ENCODE data around the gene DHDH. TPM values are rescaled to one million over a fixed set of nuclear protein-coding genes. Genes with fewer than 3 reads are reported as not detected.

DHDH gene
- total RNA-seq, 1 donor = 0.36 TPM

GRCh38 chr19:48950159-48950558, 16.7 kb downstream of the DHDH start:
- H3K9me3 ChIP-seq (ENCODE audit: low read depth, low read length) = peaks cover 3% of the 10 kb centered on the region
- no peak for TF ChIP-seq CTCF (IDR thresholded peaks at IDR 0.05; ENCODE audit: extremely low read depth, low read depth, low read length)
- no peaks in the 10 kb centered on the region for H4K20me1 ChIP-seq (ENCODE audit: insufficient read depth, low read length)
- no peaks in the 10 kb centered on the region for H3K27me3 ChIP-seq (ENCODE audit: insufficient read depth, low read length)
- no peak overlapping the region for H3K4me2 ChIP-seq (ENCODE audit: insufficient read depth, low read length)
- no peaks in the 10 kb centered on the region for H3K36me3 ChIP-seq (ENCODE audit: insufficient read depth, low read length)
- peaks cover 4% of the 10 kb centered on the region for H3K4me1 ChIP-seq (ENCODE audit: insufficient read depth, low read length)
- DNase-seq (ENCODE audit: insufficient read length, low spot score, missing footprints) = no peak
- H3K27ac ChIP-seq (ENCODE audit: low read depth, low read length) = no peak overlapping the region
- H3K4me3 ChIP-seq (ENCODE audit: insufficient read depth, low read length) = no peak overlapping the region
- no peak overlapping the region for H2AFZ ChIP-seq (ENCODE audit: low read length)
- peaks cover 9% of the 10 kb centered on the region for H3K79me2 ChIP-seq (ENCODE audit: insufficient read depth, low read length)

- Histone ChIP-seq H3K27ac (ENCODE audit: low read depth, low read length) (no peak overlapping the region), H3K36me3 (ENCODE audit: insufficient read depth, low read length) (peaks cover under 1% of the 10 kb centered on the region), H4K20me1 (ENCODE audit: insufficient read depth, low read length) (no peaks in the 10 kb centered on the region), H3K4me2 (ENCODE audit: insufficient read depth, low read length) (no peak overlapping the region), H3K79me2 (ENCODE audit: insufficient read depth, low read length) (peaks cover 18% of the 10 kb centered on the region), H3K4me3 (ENCODE audit: insufficient read depth, low read length) (no peak overlapping the region), H3K9me3 (ENCODE audit: low read depth, low read length) (peaks cover 3% of the 10 kb centered on the region), H2AFZ (ENCODE audit: low read length) (no peak overlapping the region), H3K27me3 (ENCODE audit: insufficient read depth, low read length) (no peaks in the 10 kb centered on the region), H3K4me1 (ENCODE audit: insufficient read depth, low read length) (peaks cover 12% of the 10 kb centered on the region)
- no peak for TF ChIP-seq CTCF (IDR thresholded peaks at IDR 0.05; ENCODE audit: extremely low read depth, low read depth, low read length)
- peak; percentile 61 for DNase-seq (ENCODE audit: insufficient read length, low spot score, missing footprints)
Measured at GRCh38 chr19:48950830-48951519, 17.5 kb downstream of the DHDH start.

GRCh38 chr19:48953141-48953540, 19.6 kb downstream of the DHDH start:
- no peak for TF ChIP-seq CTCF (IDR thresholded peaks at IDR 0.05; ENCODE audit: extremely low read depth, low read depth, low read length)
- no peak for DNase-seq (ENCODE audit: insufficient read length, low spot score, missing footprints)
- Histone ChIP-seq H3K79me2 (ENCODE audit: insufficient read depth, low read length) (peaks cover 32% of the 10 kb centered on the region), H3K4me1 (ENCODE audit: insufficient read depth, low read length) (peaks cover 17% of the 10 kb centered on the region), H3K9me3 (ENCODE audit: low read depth, low read length) (no peaks in the 10 kb centered on the region), H4K20me1 (ENCODE audit: insufficient read depth, low read length) (no peaks in the 10 kb centered on the region), H2AFZ (ENCODE audit: low read length) (no peak overlapping the region), H3K36me3 (ENCODE audit: insufficient read depth, low read length) (peaks cover 18% of the 10 kb centered on the region), H3K27ac (ENCODE audit: low read depth, low read length) (no peak overlapping the region), H3K4me3 (ENCODE audit: insufficient read depth, low read length) (no peak overlapping the region), H3K4me2 (ENCODE audit: insufficient read depth, low read length) (no peak overlapping the region), H3K27me3 (ENCODE audit: insufficient read depth, low read length) (no peaks in the 10 kb centered on the region)

- Histone ChIP-seq H3K27me3 (ENCODE audit: insufficient read depth, low read length) (no peaks in the 10 kb centered on the region), H4K20me1 (ENCODE audit: insufficient read depth, low read length) (no peaks in the 10 kb centered on the region), H3K36me3 (ENCODE audit: insufficient read depth, low read length) (peaks cover 21% of the 10 kb centered on the region), H3K27ac (ENCODE audit: low read depth, low read length) (peak overlapping the region; percentile 89), H3K9me3 (ENCODE audit: low read depth, low read length) (no peaks in the 10 kb centered on the region), H3K4me2 (ENCODE audit: insufficient read depth, low read length) (peak overlapping the region; percentile 98), H2AFZ (ENCODE audit: low read length) (peak overlapping the region; percentile 100), H3K79me2 (ENCODE audit: insufficient read depth, low read length) (peaks cover 32% of the 10 kb centered on the region), H3K4me1 (ENCODE audit: insufficient read depth, low read length) (peaks cover 17% of the 10 kb centered on the region), H3K4me3 (ENCODE audit: insufficient read depth, low read length) (peak overlapping the region; percentile 96)
- DNase-seq (ENCODE audit: insufficient read length, low spot score, missing footprints) = peak; percentile 19
- no peak for TF ChIP-seq CTCF (IDR thresholded peaks at IDR 0.05; ENCODE audit: extremely low read depth, low read depth, low read length)
Measured at GRCh38 chr19:48953990-48954594, 20.6 kb downstream of the DHDH start.
